ENCODE results near the gene ABCA10. TPM values are rescaled to one million over a fixed set of nuclear protein-coding genes. Genes with fewer than 3 reads are reported as not detected.
A peak's percentile ranks its signal among the peaks of the same experiment; 100 is the strongest.

Gene ABCA10
- total and polyA plus RNA-seq, 8 donors, result 4.0 to 20.2 (median 9.9) TPM

DNA sequence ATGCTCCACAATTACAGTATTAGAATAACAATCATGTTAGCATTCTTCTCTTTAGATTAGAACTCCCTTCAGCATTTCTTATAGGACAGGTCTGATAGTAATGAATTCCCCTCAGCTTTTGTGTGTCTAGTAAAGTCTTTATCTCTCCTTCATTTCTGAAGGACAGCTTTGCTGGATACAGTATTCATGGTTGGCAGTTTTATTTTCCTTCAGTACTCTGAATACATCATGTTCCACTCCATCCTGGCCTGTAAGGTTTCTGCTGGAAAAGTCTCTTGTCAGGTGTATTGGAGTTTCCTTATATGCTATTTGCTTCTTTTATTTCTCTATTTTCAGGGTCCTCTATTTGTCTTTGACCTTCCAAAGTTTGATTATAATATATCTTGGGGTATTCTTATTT lies 4.0 kb upstream of the ABCA10 start:
- H3K9me3 ChIP-seq, result peaks cover 6 to 11% of the 10 kb centered on the region in 2 donors

DNA sequence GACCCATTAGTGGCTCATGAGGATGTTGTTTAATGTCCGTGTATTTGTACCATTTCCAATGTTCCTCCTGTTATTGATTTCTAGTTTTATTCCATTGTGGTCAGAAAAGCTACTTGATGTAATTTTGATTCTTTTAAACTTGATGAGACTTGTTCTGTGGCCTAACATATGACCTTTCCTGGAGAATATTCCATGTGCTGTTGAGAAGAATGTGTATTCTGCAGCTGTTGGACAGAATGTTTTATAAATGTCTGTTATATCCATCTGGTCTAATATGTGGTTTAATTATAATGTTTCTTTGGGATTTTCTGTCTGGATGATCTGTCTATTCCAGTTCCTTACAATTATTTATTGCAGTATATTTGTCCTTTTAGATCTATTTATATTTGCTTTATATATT lies 2.9 kb upstream of the ABCA10 start:
- Histone ChIP-seq H3K36me3 (no peaks in the 10 kb centered on the region), H3K4me1 (peaks cover 0 to 4% of the 10 kb centered on the region in 2 donors), H3K4me3 (no peak overlapping the region), H3K27ac (no peak overlapping the region), H3K9me3 (peaks cover 6 to 11% of the 10 kb centered on the region in 2 donors), H3K27me3 (no peaks in the 10 kb centered on the region)
- TF ChIP-seq, protein P1, sequence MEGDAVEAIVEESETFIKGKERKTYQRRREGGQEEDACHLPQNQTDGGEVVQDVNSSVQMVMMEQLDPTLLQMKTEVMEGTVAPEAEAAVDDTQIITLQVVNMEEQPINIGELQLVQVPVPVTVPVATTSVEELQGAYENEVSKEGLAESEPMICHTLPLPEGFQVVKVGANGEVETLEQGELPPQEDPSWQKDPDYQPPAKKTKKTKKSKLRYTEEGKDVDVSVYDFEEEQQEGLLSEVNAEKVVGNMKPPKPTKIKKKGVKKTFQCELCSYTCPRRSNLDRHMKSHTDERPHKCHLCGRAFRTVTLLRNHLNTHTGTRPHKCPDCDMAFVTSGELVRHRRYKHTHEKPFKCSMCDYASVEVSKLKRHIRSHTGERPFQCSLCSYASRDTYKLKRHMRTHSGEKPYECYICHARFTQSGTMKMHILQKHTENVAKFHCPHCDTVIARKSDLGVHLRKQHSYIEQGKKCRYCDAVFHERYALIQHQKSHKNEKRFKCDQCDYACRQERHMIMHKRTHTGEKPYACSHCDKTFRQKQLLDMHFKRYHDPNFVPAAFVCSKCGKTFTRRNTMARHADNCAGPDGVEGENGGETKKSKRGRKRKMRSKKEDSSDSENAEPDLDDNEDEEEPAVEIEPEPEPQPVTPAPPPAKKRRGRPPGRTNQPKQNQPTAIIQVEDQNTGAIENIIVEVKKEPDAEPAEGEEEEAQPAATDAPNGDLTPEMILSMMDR (IDR thresholded peaks at IDR 0.05), result no peak
- ATAC-seq (no peak), DNase-seq (no peak)
- intact Hi-C loops (cut with DNase I), result no loop called here

More for the DNA sequence above, 4.0 kb upstream of the ABCA10 start:
- DNase-seq, result no peak
- no peak overlapping the region for H3K27ac ChIP-seq
- H3K27me3 ChIP-seq, result no peaks in the 10 kb centered on the region
- H3K4me3 ChIP-seq, result no peak overlapping the region
- H3K36me3 ChIP-seq, result no peaks in the 10 kb centered on the region
- intact Hi-C loops (cut with DNase I), result no loop called here
- TF ChIP-seq, protein P1 (IDR thresholded peaks at IDR 0.05), result no peak
- peaks cover 0 to 4% of the 10 kb centered on the region in 2 donors for H3K4me1 ChIP-seq
- ATAC-seq, result no peak

DNA sequence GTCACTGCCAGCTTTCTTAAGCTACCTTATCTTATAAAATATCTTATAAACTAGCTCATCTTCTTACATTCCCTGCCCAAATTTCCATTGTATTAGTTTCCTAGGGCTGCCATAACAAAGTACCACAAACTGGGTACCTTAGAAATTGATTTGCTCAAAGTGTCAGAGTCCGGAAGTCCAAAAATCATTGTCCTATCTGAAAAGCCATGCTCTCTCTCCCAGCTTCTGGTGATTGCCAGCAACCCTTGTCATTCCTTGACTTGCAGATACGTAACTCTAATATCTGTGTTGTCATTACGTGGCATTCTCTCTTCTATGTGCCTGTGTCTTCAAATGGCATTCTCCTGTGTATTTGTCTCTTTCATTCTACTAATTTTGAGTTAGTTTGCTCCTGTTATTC lies 2.3 kb upstream of the ABCA10 start:
- TF ChIP-seq, protein P1 (IDR thresholded peaks at IDR 0.05), result no peak
- Histone ChIP-seq H3K27ac (no peak overlapping the region), H3K4me1 (peaks cover 0 to 4% of the 10 kb centered on the region in 2 donors), H3K9me3 (peaks cover 6 to 11% of the 10 kb centered on the region in 2 donors), H3K4me3 (no peak overlapping the region), H3K36me3 (no peaks in the 10 kb centered on the region), H3K27me3 (no peaks in the 10 kb centered on the region)
- intact Hi-C loops (cut with DNase I), result no loop called here
- no peak for ATAC-seq
- DNase-seq, result no peak

DNA sequence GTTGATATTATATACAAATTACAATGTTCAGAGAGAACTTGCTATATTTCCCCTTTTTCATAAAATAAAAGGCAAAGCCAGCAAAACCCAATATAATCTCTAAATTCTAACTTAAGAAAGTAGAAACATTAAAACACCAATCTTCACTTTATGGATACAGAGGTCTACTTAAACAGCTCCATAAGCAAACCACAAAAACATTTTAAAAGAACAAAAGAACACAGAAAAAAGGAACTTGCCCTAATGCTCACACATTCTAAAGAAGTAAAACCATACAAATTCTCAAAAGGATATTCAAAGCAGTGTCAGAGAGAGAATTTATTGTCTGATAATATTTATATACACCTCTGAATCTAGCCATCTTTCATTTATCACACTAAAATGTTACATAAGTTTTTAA lies 606 bp downstream of the ABCA10 start:
- Histone ChIP-seq H3K4me3 (no peak overlapping the region), H3K9me3 (peaks cover 6 to 8% of the 10 kb centered on the region in 2 donors), H3K27me3 (no peaks in the 10 kb centered on the region), H3K27ac (peak overlapping the region; percentile 23 to 45), H3K4me1 (no peaks in the 10 kb centered on the region), H3K36me3 (no peaks in the 10 kb centered on the region)
- TF ChIP-seq, protein P1 (IDR thresholded peaks at IDR 0.05), result no peak
- ATAC-seq (no peak), DNase-seq (no peak)
- intact Hi-C loops (cut with DNase I), result no loop called here

DNA sequence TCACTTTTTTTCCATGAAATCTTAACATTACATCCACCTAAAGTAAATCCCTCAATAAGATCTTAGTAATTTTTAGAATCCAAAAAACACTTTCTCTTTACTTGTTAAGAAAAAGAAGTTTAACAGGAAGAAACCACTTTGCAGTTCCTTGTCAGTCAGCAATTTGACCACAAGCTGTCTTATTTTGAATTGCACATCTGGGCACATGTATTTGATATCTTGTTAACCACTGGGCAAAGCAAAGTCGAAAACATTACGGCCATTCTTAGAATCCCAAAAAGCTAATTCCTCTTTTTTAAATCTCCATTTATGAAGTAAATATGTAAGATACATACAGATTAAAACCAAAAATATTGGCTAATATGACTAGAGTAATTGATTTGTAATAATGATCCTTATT lies 1.1 kb downstream of the ABCA10 start:
- peak overlapping the region in 1 of 2 donors; percentile 45 for H3K27ac ChIP-seq
- no peaks in the 10 kb centered on the region for H3K27me3 ChIP-seq
- DNase-seq (no peak), ATAC-seq (no peak)
- no peaks in the 10 kb centered on the region for H3K4me1 ChIP-seq
- no peaks in the 10 kb centered on the region for H3K36me3 ChIP-seq
- no peak overlapping the region for H3K4me3 ChIP-seq
- intact Hi-C loops (cut with DNase I), result no loop called here
- TF ChIP-seq, protein P1 (IDR thresholded peaks at IDR 0.05), result no peak
- H3K9me3 ChIP-seq, result peaks cover 4% of the 10 kb centered on the region in 2 donors
